HUDEP-2 (cell line): ENCODE data around the gene ZNF526.

Source experiments
- DNase-seq, 76 experiments: peaks; one replicate each; lab custom pipeline; 2025; ENCODE audit not compliant: unreplicated experiment in 76 of 76; lab: John Stamatoyannopoulos, UW

The ZNF526 gene

DNA sequence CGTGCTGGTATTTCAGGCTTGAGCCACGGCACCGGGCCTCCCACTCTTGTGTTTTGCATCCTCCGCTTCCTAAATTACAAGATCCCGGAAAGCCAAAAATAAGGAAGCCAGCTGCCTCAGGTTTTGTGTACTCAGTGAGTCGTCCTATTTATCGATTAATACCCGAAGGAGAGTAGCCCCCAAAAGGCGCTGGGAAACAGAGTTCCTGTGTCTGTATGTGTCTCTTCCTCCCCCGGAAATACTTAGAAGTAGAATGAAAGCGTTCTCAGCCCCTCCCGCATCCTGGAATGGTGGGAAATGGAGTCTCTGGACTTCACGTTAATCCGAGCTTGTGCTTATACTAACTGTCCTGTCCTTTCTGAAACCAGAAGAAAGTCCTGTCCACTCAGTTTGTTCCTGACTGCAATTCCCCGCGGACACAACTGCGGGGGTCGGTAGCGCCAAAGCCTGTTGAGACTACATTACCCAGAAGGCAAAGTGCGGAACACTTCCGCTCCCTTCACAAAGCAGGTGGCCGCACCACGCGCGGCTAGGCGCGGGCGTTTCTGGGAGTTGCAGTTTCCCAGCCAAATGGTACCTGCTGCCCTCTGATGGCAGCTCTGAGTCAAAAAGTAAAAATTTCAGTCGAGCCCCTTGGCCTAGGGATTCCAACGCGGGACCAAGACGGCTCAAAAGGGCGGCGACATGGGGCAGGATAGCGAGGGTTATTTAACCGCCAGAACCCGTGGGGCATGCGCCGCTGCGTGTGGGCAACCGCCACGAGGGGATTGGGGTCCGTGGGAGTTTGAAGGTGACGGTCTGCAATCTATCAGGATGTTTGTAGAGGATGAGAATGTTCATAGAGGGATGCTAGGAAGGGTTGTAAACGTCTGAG, 24.5 kb downstream of the ZNF526 start:
- peak in 74 of 76 experiments; percentile 73 to 97 (median 94) for DNase-seq

GRCh38 chr19:42245231-42245630, 25.1 kb downstream of the ZNF526 start:
- no peak for DNase-seq

DNA sequence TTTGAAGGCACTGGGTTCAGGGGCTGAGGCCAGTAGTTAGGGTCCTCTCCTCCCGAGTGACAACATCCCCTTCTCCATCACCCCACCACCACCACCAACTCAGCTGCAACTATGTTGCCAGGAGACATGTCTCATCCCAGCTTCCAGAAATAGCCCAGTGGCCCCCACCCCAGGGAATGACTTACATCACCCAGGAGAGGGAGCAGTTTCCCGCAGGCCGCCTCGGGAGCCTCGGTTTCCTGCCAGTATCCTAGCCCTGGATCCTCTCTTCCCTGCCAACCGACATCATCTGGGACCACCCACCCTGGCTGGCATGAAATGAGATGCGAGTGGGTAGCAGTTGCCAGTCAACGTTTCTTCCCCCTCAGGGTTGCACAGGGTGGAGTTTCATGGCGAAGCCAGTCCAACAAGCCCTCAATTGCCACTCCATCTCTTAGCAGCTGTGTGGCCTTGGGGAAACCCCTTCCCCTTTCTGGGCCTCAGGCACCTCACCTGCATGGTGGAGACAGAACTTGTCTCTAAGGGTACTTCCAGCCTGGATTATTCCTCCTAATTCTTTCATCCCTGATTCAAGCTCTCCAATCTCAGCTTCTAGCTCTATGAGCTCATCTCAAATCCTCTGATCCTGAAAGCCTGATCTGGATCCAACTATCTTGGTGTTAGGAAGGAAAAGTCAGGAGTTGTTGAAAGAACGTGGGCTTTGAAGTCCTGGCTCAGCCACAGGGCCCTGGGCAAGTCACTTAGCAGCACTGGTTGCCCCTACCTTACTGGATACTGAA, 26.2 kb downstream of the ZNF526 start:
- DNase-seq: no peak

DNA sequence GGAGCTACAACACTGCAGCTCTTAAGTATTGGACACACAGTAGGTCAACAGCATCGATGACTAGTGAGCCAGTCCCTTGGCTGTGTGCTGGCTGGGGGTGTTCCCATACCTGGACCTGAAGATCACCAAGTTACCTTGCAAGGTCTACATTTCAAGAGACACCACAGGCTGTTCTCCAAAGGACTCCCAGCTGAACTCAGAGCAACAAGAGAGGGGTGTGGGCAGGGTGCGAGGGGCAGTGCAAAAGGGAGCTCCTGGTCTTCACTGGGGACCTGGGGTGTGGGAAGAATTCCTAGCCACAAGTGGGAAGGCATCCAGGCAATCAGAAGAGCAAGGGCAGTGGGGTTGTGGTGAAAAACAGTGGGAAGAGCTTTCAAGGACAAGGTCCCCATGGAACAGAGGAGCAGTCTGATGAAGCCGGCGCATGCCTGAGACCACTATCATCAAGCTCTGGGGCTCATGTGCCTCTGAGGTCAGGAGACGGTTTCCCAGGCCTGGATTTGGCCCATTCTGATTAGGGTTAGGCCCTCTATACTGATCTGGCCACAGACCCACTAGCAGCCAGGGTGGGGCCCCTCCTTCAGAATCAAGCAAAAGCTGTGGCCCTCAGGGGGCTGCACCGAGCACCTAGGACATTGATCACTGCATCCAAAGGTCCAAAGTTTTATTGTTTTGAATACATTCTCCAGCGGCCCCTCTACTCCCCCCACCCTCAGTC, 27.0 kb downstream of the ZNF526 start:
- peak in 32 of 76 experiments; percentile 12 to 78 (median 40) for DNase-seq

GRCh38 chr19:42247640-42248199, 27.6 kb downstream of the ZNF526 start:
- no peak for DNase-seq

- no peak for DNase-seq
Measured at GRCh38 chr19:42248270-42249148, 28.4 kb downstream of the ZNF526 start.

GRCh38 chr19:42249149-42249750, 29.1 kb downstream of the ZNF526 start:
- no peak for DNase-seq

- no peak for DNase-seq
Measured at GRCh38 chr19:42249769-42250168, 29.7 kb downstream of the ZNF526 start.

GRCh38 chr19:42250183-42250665, 30.1 kb downstream of the ZNF526 start:
- DNase-seq: no peak

DNA sequence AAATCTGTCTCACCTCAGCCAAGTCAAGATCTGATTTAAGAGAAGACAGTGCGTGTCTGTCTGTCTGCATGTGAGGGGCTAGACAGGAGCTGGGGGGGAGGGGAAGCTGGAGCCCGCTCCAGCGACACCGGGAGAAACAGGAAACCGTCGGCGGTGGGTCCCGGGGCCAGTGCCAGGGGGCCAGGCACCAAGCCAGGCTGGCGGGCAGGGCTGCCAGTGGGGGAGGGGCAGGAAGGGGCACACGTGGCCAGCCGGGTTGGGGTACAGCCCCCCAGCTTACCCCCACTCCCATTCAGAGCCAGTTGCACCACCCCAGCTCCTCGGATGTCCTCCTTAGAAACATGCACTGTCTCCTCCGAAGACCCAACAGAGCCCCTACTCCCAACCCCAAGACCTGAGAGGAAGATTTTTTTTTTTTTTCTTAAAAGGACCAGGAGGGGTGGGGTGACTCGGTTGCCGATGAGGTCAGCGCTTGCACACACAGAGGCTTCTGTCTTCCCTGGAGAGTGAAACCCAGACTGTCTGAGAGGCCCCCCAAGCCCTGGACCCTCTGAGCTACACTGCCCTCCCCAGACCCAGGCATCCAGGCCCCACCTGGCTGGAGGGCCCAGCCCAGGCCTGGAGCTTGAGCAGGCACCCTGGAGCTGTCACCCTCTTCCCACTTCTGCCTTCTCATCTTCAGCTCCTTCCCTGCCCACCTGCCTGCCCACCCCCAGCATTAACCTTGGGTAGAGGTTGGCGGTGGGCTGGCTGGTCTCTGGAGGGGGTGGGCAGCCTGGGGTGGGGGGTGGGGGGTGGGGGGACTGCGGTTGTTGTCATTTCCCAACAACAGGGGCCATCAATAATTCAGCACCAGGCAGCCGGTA, 30.8 kb downstream of the ZNF526 start:
- no peak for DNase-seq

- no peak for DNase-seq
Measured at GRCh38 chr19:42251572-42252358, 31.7 kb downstream of the ZNF526 start.

- peak in 4 of 76 experiments; percentile 20 to 50 (median 24) for DNase-seq
Measured at GRCh38 chr19:42252365-42253244, 32.5 kb downstream of the ZNF526 start.

DNA sequence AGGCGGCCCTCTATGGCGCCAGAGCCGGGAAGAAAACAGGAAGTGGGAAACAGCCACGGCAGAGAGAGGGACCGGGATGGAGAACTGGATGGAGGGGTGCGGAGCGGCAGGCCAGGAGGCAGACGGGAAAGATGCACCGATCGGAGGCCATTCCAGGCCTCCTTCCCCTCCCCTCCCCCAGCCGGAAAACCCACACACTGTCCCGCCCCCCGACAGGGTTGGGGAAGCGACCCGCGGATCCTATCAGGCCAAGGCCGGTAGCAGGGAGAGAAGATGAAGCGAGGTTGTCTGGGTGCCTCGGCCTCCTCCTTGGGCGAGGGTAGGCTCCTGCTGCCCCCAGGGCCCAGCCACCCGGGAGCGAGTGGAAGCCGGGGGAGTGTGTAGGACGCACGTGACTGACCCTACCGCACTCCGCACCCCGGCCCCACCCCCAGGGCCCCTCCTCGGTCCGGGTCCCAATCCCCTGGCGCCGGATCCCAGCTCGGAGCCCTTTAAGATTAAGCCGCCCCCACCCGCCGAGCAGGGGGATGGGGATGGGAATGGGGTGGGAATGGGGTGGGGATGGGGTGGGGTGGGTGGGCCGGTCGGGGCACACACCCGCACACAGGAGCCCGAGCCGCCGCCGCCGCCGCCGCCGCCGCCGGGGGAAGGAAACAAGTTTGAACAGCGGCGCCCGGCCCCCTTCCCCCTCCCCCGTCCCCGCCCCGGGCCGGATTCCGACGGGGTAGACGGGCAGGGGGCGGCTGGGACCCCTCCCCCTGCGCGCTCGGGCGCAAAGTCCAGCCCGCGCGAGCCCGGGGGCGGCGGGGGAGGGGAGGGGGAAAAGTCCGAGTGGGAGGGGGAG, 33.4 kb downstream of the ZNF526 start:
- DNase-seq: peak in 50 of 76 experiments; percentile 19 to 75 (median 54)

GRCh38 chr19:42254089-42254849, 34.2 kb downstream of the ZNF526 start:
- peak in 54 of 76 experiments; percentile 18 to 76 (median 56) for DNase-seq
